ENCODE measurements around the gene NTN1.

NTN1 gene

DNA sequence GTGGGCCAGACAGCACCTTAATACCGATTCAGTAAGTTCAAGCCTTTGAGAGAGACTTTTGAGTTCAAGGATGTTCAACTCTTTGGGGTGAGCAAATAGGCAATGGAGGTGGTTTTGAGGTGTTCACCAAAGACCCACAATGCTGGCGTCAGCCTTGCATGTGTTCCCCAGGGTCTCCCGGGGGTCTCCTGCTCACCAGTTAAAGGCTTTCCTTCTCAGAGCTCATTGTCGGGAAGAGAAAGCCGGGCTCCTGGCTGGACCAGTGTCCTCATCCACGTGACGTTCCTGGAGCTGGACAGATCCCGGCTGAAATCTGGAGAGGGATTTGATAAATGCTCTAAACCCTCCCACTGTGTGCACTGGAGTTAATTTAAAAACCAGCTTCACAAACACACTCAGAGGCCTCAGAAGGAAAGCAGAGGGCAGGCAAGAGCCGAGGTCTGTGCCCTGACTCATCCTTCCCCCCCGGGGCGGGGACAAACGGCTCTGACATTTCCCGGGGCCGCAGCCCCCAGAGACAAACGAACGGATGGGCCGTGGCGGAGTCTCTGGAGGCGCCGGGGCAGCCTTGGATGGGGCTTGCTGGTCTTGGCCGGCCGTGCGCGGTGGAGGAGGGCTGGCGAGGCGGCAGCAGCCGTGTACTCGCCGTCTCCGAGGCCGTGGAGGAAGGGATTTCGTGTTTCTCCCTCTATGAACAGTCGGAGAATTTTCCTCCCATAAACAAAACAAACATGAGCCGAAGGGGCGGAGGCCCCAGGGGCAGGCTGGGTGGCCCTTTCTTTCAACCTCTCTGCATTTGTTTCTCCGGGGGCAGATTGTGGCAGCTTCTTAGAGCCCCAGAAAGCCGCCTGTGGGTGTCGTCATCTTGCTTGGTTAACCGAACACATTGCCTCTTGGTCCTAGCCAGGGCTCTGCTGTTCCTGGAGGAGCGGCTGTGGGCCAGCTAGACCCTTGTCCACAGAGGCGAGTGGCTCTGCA, 94.2 kb downstream of the NTN1 start:
- Histone ChIP-seq H3K4me1 (ENCODE audit: control insufficient read depth, insufficient read depth, low read length) (peaks cover 8% of the 10 kb centered on the region), H3K4me3 (ENCODE audit: low read depth, low read length) (peak overlapping the region; percentile 23), H3K36me3 (ENCODE audit: control insufficient read depth in 2 of 2, insufficient read depth in 1 of 2, low read length in 2 of 2) (no peaks in the 10 kb centered on the region; a peak in 1 of 3 replicates), H3K9me3 (ENCODE audit: control insufficient read depth, insufficient read depth, low read depth, low read length) (no peaks in the 10 kb centered on the region), H3K27ac (ENCODE audit: extremely low read depth, low read depth, low read length) (peak overlapping the region; percentile 51; the same call in 1 of the 2 replicates)
- ChIA-PET CTCF (interaction anchor here (0.6 to 1.4 kb wide), 14 partner anchors 10 to 809 kb away, joined by 3 to 4 read pairs (median 3); no protein-coding TSS in a partner anchor), POLR2A (interaction anchor here (0.7 kb wide), 1 partner anchor 94 kb away, joined by 3 read pairs; the partner anchor contains the start of gene NTN1)
- TF ChIP-seq SP2 (tag by site-specific recombination; IDR thresholded peaks at IDR 0.05) (peak; percentile 19; the same call in 1 of the 2 replicates), IKZF3 (tag by site-specific recombination; IDR thresholded peaks at IDR 0.05) (0 out of 2 replicates have a peak, but pooled peaks have one; percentile 29), ZFHX2 (tag by site-specific recombination; conservative IDR thresholded peaks at IDR 0.05) (peak; percentile 55; the same call in 1 of the 2 replicates), TRIM28 (IDR thresholded peaks at IDR 0.05; ENCODE audit: borderline replicate concordance, low read length) (peak; percentile 75; the same call in 1 of the 2 replicates), EGR2 (tag by site-specific recombination; IDR thresholded peaks at IDR 0.05; ENCODE audit: low read depth) (peak; percentile 35; the same call in 1 of the 2 replicates), ZBTB20 (tag by site-specific recombination; IDR thresholded peaks at IDR 0.05) (peak; percentile 41; the same call in 1 of the 2 replicates), SP7 (tag by site-specific recombination; IDR thresholded peaks at IDR 0.05) (peak; percentile 47; the same call in 1 of the 2 replicates), ZNF530 (tag by site-specific recombination; IDR thresholded peaks at IDR 0.05; ENCODE audit: low read depth) (no peak), ZIC2 (tag by site-specific recombination; IDR thresholded peaks at IDR 0.05) (peak; percentile 80), ZNF549 (tag by site-specific recombination; IDR thresholded peaks at IDR 0.05) (no peak), ZNF324 (tag by site-specific recombination; IDR thresholded peaks at IDR 0.05) (peak; percentile 33; the same call in 1 of the 2 replicates), ZNF558 (tag by site-specific recombination; IDR thresholded peaks at IDR 0.05) (no peak), ZNF132 (tag by site-specific recombination; IDR thresholded peaks at IDR 0.05; ENCODE audit: borderline replicate concordance) (no peak), ZNF473 (tag by site-specific recombination; IDR thresholded peaks at IDR 0.05) (no peak), KLF1 (tag by site-specific recombination; IDR thresholded peaks at IDR 0.05) (peak; percentile 78), ZNF335 (tag by site-specific recombination; conservative IDR thresholded peaks at IDR 0.05) (no peak), ZNF600 (tag by site-specific recombination; IDR thresholded peaks at IDR 0.05) (peak; percentile 66; the same call in 1 of the 2 replicates), GLIS1 (tag by site-specific recombination; IDR thresholded peaks at IDR 0.05) (peak; percentile 76), ZNF138 (tag by site-specific recombination; IDR thresholded peaks at IDR 0.05; ENCODE audit: borderline replicate concordance) (no peak), ZFP41 (tag by site-specific recombination; IDR thresholded peaks at IDR 0.05; ENCODE audit: borderline replicate concordance) (no peak)
- TF ChIP-seq, protein P1, sequence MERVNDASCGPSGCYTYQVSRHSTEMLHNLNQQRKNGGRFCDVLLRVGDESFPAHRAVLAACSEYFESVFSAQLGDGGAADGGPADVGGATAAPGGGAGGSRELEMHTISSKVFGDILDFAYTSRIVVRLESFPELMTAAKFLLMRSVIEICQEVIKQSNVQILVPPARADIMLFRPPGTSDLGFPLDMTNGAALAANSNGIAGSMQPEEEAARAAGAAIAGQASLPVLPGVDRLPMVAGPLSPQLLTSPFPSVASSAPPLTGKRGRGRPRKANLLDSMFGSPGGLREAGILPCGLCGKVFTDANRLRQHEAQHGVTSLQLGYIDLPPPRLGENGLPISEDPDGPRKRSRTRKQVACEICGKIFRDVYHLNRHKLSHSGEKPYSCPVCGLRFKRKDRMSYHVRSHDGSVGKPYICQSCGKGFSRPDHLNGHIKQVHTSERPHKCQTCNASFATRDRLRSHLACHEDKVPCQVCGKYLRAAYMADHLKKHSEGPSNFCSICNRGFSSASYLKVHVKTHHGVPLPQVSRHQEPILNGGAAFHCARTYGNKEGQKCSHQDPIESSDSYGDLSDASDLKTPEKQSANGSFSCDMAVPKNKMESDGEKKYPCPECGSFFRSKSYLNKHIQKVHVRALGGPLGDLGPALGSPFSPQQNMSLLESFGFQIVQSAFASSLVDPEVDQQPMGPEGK (tag by site-specific recombination; IDR thresholded peaks at IDR 0.05): peak; percentile 83
- TF ChIP-seq, protein P2, sequence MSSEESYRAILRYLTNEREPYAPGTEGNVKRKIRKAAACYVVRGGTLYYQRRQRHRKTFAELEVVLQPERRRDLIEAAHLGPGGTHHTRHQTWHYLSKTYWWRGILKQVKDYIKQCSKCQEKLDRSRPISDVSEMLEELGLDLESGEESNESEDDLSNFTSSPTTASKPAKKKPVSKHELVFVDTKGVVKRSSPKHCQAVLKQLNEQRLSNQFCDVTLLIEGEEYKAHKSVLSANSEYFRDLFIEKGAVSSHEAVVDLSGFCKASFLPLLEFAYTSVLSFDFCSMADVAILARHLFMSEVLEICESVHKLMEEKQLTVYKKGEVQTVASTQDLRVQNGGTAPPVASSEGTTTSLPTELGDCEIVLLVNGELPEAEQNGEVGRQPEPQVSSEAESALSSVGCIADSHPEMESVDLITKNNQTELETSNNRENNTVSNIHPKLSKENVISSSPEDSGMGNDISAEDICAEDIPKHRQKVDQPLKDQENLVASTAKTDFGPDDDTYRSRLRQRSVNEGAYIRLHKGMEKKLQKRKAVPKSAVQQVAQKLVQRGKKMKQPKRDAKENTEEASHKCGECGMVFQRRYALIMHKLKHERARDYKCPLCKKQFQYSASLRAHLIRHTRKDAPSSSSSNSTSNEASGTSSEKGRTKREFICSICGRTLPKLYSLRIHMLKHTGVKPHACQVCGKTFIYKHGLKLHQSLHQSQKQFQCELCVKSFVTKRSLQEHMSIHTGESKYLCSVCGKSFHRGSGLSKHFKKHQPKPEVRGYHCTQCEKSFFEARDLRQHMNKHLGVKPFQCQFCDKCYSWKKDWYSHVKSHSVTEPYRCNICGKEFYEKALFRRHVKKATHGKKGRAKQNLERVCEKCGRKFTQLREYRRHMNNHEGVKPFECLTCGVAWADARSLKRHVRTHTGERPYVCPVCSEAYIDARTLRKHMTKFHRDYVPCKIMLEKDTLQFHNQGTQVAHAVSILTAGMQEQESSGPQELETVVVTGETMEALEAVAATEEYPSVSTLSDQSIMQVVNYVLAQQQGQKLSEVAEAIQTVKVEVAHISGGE (tag by site-specific recombination; conservative IDR thresholded peaks at IDR 0.05; ENCODE audit: low read depth): peak; percentile 40; the same call in 1 of the 2 replicates
- TF ChIP-seq, protein P3, sequence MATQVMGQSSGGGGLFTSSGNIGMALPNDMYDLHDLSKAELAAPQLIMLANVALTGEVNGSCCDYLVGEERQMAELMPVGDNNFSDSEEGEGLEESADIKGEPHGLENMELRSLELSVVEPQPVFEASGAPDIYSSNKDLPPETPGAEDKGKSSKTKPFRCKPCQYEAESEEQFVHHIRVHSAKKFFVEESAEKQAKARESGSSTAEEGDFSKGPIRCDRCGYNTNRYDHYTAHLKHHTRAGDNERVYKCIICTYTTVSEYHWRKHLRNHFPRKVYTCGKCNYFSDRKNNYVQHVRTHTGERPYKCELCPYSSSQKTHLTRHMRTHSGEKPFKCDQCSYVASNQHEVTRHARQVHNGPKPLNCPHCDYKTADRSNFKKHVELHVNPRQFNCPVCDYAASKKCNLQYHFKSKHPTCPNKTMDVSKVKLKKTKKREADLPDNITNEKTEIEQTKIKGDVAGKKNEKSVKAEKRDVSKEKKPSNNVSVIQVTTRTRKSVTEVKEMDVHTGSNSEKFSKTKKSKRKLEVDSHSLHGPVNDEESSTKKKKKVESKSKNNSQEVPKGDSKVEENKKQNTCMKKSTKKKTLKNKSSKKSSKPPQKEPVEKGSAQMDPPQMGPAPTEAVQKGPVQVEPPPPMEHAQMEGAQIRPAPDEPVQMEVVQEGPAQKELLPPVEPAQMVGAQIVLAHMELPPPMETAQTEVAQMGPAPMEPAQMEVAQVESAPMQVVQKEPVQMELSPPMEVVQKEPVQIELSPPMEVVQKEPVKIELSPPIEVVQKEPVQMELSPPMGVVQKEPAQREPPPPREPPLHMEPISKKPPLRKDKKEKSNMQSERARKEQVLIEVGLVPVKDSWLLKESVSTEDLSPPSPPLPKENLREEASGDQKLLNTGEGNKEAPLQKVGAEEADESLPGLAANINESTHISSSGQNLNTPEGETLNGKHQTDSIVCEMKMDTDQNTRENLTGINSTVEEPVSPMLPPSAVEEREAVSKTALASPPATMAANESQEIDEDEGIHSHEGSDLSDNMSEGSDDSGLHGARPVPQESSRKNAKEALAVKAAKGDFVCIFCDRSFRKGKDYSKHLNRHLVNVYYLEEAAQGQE (tag by site-specific recombination; IDR thresholded peaks at IDR 0.05): peak; percentile 89
- TF ChIP-seq, protein P4, sequence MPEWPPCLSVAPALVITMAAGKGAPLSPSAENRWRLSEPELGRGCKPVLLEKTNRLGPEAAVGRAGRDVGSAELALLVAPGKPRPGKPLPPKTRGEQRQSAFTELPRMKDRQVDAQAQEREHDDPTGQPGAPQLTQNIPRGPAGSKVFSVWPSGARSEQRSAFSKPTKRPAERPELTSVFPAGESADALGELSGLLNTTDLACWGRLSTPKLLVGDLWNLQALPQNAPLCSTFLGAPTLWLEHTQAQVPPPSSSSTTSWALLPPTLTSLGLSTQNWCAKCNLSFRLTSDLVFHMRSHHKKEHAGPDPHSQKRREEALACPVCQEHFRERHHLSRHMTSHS (tag by site-specific recombination; IDR thresholded peaks at IDR 0.05): no peak
- TF ChIP-seq, protein P5, sequence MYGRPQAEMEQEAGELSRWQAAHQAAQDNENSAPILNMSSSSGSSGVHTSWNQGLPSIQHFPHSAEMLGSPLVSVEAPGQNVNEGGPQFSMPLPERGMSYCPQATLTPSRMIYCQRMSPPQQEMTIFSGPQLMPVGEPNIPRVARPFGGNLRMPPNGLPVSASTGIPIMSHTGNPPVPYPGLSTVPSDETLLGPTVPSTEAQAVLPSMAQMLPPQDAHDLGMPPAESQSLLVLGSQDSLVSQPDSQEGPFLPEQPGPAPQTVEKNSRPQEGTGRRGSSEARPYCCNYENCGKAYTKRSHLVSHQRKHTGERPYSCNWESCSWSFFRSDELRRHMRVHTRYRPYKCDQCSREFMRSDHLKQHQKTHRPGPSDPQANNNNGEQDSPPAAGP (tag by site-specific recombination; IDR thresholded peaks at IDR 0.05): 0 out of 2 replicates have a peak, but pooled peaks have one; percentile 35

Measured in HEK293 (cell line).